Tibial nerve (tissue), 4 donors: ENCODE data around the gene SEMA5A. TPM values are rescaled to one million over a fixed set of nuclear protein-coding genes. Genes with fewer than 3 reads are reported as not detected.

Experiments used
- DNase-seq, 2 donors: peaks; one replicate each; pipeline ENCODE4 v3.0.0-alpha.2; 2019; ENCODE audit warnings: low spot score in 2 of 2
- H3K27ac ChIP-seq, 4 donors: fragments of 200-600 bp; sonication (generic) in 3 of 4; one replicate each; pipeline ENCODE4 v1.5.1; 2017 to 2019; ENCODE audit warnings: mild to moderate bottlenecking in 1 of 4
- H3K27me3 ChIP-seq, 2 donors: fragments of 200-600 bp; sonication (generic) in 1 of 2; one replicate each; pipeline versions ENCODE4 v1.5.1 to v1.6.0; 2017 to 2019
- H3K36me3 ChIP-seq, 3 donors: fragments of 200-600 bp; sonication (generic); one replicate each; pipeline ENCODE4 v1.5.1; 2018 to 2019
- H3K4me1 ChIP-seq, 4 donors: fragments of 200-600 bp; sonication (generic) in 3 of 4; one replicate each; pipeline ENCODE4 v1.5.1; 2017 to 2019
- H3K4me3 ChIP-seq, 4 donors: fragments of 200-600 bp; sonication (generic) in 3 of 4; one replicate each; pipeline ENCODE4 v1.5.1; 2017 to 2019; ENCODE audit warnings: mild to moderate bottlenecking in 1 of 4, moderate library complexity in 1 of 4
- H3K9me3 ChIP-seq, 4 donors: fragments of 200-600 bp; sonication (generic) in 3 of 4; one replicate each; pipeline ENCODE4 v1.5.1; 2017 to 2019
- EP300 ChIP-seq, 2 donors: sonication (generic); formaldehyde crosslinking; IDR thresholded peaks; one replicate each; pipeline ENCODE4 v1.6.1; 2017; ENCODE audit warnings: antibody characterized with exemption in 2 of 2, mild to moderate bottlenecking in 1 of 2
- POLR2A ChIP-seq, 2 donors: fragments of 450-650 bp; IDR thresholded peaks; one replicate each; pipeline ENCODE4 v1.6.1; 2017; ENCODE audit warnings: antibody characterized with exemption in 2 of 2, mild to moderate bottlenecking in 2 of 2, moderate library complexity in 2 of 2
- WGBS, 2 donors: methylation state at CpG; one replicate each; pipeline ENCODE4 v1.1.5; 2018; 5-methylcytosine and 5-hydroxymethylcytosine counted together
- total RNA-seq, 4 donors: library from RNA; depleted of rRNA; stranded (reverse); fragments of >200 nt; gene quantifications; one replicate each; pipeline ENCODE4 v1.1.0, GENCODE V29; 2016
- TF ChIP-seq, protein P1 (sequence below), 5 experiments: fragments of 200-600 bp in 3 of 5; fragments of 450-650 bp in 2 of 5; sonication (generic) in 3 of 5; IDR thresholded peaks; one replicate each; pipeline ENCODE4 v1.5.1; 2016 to 2019; ENCODE audit warnings: antibody characterized with exemption in 5 of 5, mild to moderate bottlenecking in 3 of 5, moderate library complexity in 2 of 5

Gene SEMA5A
- total RNA-seq, 4 donors from 2014 or later, result 36.3 to 58.4 (median 52.6) TPM

DNA sequence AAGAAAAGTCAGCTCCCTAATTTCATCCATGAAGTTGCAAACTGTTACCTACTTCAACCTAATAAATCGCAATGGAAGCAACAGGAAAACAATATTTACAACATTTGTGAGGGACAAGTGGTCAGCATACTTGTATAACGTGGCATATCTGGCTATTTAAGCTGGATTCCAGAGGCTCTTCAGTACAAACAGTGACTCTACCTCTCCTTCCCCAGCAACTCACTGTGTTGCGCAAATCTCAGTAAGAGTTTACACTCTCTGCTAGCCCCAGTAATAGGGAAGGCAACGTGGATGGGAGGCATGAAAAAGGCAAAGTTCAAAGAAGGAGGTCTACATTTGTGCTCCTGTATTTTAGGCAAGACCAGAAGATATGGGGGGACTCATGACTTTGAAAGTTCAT lies 18.9 kb upstream of the SEMA5A start:
- Histone ChIP-seq H3K4me1 (no peaks in the 10 kb centered on the region), H3K27ac (no peak overlapping the region), H3K36me3 (no peaks in the 10 kb centered on the region), H3K9me3 (no peaks in the 10 kb centered on the region), H3K27me3 (no peaks in the 10 kb centered on the region), H3K4me3 (no peak overlapping the region)
- TF ChIP-seq POLR2A (IDR thresholded peaks at IDR 0.05), result no peak
- no peak for TF ChIP-seq EP300 (IDR thresholded peaks at IDR 0.05)
- TF ChIP-seq, protein P1, sequence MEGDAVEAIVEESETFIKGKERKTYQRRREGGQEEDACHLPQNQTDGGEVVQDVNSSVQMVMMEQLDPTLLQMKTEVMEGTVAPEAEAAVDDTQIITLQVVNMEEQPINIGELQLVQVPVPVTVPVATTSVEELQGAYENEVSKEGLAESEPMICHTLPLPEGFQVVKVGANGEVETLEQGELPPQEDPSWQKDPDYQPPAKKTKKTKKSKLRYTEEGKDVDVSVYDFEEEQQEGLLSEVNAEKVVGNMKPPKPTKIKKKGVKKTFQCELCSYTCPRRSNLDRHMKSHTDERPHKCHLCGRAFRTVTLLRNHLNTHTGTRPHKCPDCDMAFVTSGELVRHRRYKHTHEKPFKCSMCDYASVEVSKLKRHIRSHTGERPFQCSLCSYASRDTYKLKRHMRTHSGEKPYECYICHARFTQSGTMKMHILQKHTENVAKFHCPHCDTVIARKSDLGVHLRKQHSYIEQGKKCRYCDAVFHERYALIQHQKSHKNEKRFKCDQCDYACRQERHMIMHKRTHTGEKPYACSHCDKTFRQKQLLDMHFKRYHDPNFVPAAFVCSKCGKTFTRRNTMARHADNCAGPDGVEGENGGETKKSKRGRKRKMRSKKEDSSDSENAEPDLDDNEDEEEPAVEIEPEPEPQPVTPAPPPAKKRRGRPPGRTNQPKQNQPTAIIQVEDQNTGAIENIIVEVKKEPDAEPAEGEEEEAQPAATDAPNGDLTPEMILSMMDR (IDR thresholded peaks at IDR 0.05), result no peak
- WGBS, 2 donors, result 79 to 90% methylated on average over 4 of the region's 4 CpGs
- no peak for DNase-seq

DNA sequence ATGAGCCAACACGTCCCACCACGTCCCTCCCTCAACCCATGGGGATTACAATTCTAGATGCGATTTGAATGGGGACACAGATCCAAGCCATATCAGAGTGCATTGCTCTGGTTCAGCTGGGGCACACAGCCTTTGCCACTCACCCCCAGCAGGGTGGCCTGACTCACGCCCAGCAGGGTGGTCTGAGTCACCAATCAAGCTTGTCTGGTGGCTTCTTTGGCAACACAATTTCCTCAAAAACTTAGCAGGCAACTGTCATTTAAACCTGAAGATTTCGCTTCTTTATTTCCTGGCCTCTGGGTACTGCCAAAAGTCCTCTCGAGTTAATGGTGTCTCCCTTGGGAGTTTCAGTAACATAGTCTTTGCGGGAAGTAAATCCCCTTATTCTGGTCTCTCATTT lies 16.3 kb upstream of the SEMA5A start:
- TF ChIP-seq, protein P1 (IDR thresholded peaks at IDR 0.05), result no peak
- TF ChIP-seq EP300 (IDR thresholded peaks at IDR 0.05), result no peak
- no peak for TF ChIP-seq POLR2A (IDR thresholded peaks at IDR 0.05)
- Histone ChIP-seq H3K4me3 (no peak overlapping the region), H3K4me1 (no peaks in the 10 kb centered on the region), H3K27ac (no peak overlapping the region), H3K27me3 (no peaks in the 10 kb centered on the region), H3K9me3 (no peaks in the 10 kb centered on the region), H3K36me3 (no peaks in the 10 kb centered on the region)
- WGBS, 2 donors, result 71 to 84% methylated on average over 5 to 7 of the region's 7 CpGs
- no peak for DNase-seq

DNA sequence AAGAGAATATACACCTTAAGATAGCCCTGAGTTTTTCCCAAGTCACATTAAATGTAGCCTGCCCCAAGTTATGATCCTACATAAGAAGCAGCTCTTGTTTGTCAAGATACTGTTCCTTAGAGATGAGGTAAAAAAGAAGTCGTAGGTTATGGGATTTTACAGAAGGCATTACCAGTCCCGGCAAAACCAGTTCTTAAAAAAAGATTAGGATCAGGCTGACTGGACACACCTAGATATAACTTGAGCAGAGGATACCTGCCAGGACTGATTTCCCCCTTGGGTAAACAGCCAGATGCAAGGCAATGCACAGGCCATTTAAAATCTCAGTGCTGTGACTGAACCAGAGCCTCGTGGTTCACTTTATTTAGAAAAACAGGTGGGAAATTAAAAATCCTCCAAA lies 14.1 kb upstream of the SEMA5A start:
- H3K9me3 ChIP-seq, result no peaks in the 10 kb centered on the region
- H3K36me3 ChIP-seq, result no peaks in the 10 kb centered on the region
- no peak overlapping the region for H3K27ac ChIP-seq
- no peak for TF ChIP-seq POLR2A (IDR thresholded peaks at IDR 0.05)
- no peak for TF ChIP-seq EP300 (IDR thresholded peaks at IDR 0.05)
- TF ChIP-seq, protein P1 (IDR thresholded peaks at IDR 0.05), result no peak
- no peak overlapping the region for H3K4me3 ChIP-seq
- no peak for DNase-seq
- 65 to 70% methylated on average over 3 of the region's 3 CpGs for WGBS, 2 donors
- H3K4me1 ChIP-seq, result no peaks in the 10 kb centered on the region
- H3K27me3 ChIP-seq, result no peaks in the 10 kb centered on the region

DNA sequence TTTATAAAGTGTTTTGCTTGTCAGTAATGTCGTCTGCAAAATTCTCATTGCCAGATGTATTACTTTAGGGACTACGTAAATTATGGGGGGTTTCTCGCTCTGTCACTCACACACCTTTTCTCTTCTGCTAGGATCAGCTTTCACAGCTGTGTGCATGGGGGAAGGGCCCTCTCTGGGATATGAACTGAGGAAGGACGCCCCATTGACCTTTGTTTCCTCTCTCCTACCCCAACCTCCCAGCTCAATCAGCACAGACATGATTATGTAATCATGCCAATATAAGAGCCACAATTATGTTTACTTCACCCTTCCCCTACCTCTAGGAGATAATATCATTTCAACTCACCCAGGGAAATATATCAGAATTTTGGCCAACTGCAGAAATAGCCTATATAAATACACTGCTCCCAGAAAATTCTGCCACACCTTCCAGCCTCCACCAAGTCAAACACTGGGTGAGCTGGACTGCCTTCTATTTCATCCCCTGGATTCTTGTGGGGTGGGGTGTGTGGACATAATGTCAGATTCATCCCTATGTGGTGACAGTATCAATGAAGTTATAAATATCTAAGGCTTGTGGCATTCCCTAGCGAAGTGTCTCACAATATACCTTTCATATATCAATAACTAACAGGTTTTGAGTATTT lies 12.6 kb upstream of the SEMA5A start:
- TF ChIP-seq, protein P1 (IDR thresholded peaks at IDR 0.05), result no peak
- no peak for TF ChIP-seq POLR2A (IDR thresholded peaks at IDR 0.05)
- WGBS, 2 donors, result 69 to 70% methylated on average over 5 of the region's 5 CpGs
- no peak overlapping the region for H3K27ac ChIP-seq
- H3K4me1 ChIP-seq, result no peaks in the 10 kb centered on the region
- no peaks in the 10 kb centered on the region for H3K27me3 ChIP-seq
- H3K4me3 ChIP-seq, result no peak overlapping the region
- no peak for DNase-seq
- H3K9me3 ChIP-seq, result no peaks in the 10 kb centered on the region
- no peaks in the 10 kb centered on the region for H3K36me3 ChIP-seq

DNA sequence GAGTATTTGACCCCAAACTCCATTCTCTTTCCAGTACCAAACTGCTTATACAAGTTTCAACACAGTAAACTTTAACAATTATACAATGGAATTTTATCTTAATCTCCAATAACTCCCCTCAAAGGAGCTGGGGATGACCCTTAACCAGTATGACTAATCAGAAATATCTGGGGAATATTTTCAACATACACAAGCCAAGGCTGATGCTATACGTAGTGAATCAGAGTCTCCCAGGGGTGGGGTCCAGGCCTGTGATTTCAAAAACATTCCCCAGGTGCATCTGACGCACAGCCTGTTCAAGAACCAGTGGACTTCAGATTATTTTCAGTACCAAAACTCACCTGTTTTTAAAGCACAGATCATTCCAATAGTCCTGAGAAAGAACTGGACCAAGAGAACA lies 11.8 kb upstream of the SEMA5A start:
- Histone ChIP-seq H3K36me3 (peaks cover 0 to 6% (median 0%) of the 10 kb centered on the region in 3 donors), H3K4me1 (no peaks in the 10 kb centered on the region), H3K4me3 (no peak overlapping the region), H3K27ac (no peak overlapping the region), H3K27me3 (no peaks in the 10 kb centered on the region), H3K9me3 (no peaks in the 10 kb centered on the region)
- no peak for TF ChIP-seq EP300 (IDR thresholded peaks at IDR 0.05)
- TF ChIP-seq, protein P1 (IDR thresholded peaks at IDR 0.05), result no peak
- TF ChIP-seq POLR2A (IDR thresholded peaks at IDR 0.05), result no peak
- 68 to 83% methylated on average over 2 of the region's 2 CpGs for WGBS, 2 donors
- DNase-seq, result no peak
